SK-N-SH treated with all-trans-retinoic acid at 6 μM for 48 hours (cell line): Measurements from ENCODE around the gene CNDP1.

Experiments
- GLIS3 ChIP-seq: fragments of 250-450 bp; sonication (Bioruptor Pico); IDR thresholded peaks from 2 replicates; pipeline ENCODE4 v1.5.0; 2020; ENCODE audit warnings: mild to moderate bottlenecking, moderate library complexity
- PPARA ChIP-seq: fragments of 250-450 bp; sonication (Bioruptor Pico); IDR thresholded peaks from 2 replicates; pipeline ENCODE4 v1.5.0; 2020; ENCODE audit warnings: mild to moderate bottlenecking, borderline replicate concordance
- RARB ChIP-seq: fragments of 250-450 bp; sonication (Bioruptor Pico); IDR thresholded peaks from 2 replicates; pipeline ENCODE4 v1.8.0; 2021; ENCODE audit warnings: mild to moderate bottlenecking, moderate library complexity
- TOX ChIP-seq: fragments of 250-450 bp; sonication (Bioruptor Pico); IDR thresholded peaks from 2 replicates; pipeline ENCODE4 v1.8.0; 2021; ENCODE audit warnings: mild to moderate bottlenecking, moderate library complexity, borderline replicate concordance
- ZC3H10 ChIP-seq: fragments of 250-450 bp; sonication (Bioruptor Pico); IDR thresholded peaks from 2 replicates; pipeline ENCODE4 v1.5.1; 2021; ENCODE audit warnings: mild to moderate bottlenecking, moderate library complexity
- ZFP30 ChIP-seq: fragments of 450-650 bp; formaldehyde crosslinking; IDR thresholded peaks from 2 replicates; pipeline ENCODE4 v1.5.0; 2022; ENCODE audit warnings: mild to moderate bottlenecking, moderate library complexity
- ZNF565 ChIP-seq: fragments of 450-650 bp; formaldehyde crosslinking; conservative IDR thresholded peaks from 2 replicates; pipeline ENCODE4 v1.5.0; 2020; ENCODE audit warnings: low read depth, mild to moderate bottlenecking, moderate library complexity
- ZNF8 ChIP-seq: fragments of 450-650 bp; formaldehyde crosslinking; IDR thresholded peaks from 2 replicates; pipeline ENCODE4 v1.5.0; 2020; ENCODE audit warnings: mild to moderate bottlenecking, moderate library complexity
- TF ChIP-seq, protein P1 (sequence below): fragments of 250-450 bp; sonication (Bioruptor Pico); IDR thresholded peaks from 2 replicates; pipeline ENCODE4 v1.8.0; 2020; ENCODE audit warnings: mild to moderate bottlenecking, moderate library complexity, borderline replicate concordance
- TF ChIP-seq, protein P2 (sequence below): fragments of 250-450 bp; sonication (Bioruptor Pico); IDR thresholded peaks from 2 replicates; pipeline ENCODE4 v1.8.0; 2021; ENCODE audit warnings: low read depth, mild to moderate bottlenecking, moderate library complexity, borderline replicate concordance

DNA sequence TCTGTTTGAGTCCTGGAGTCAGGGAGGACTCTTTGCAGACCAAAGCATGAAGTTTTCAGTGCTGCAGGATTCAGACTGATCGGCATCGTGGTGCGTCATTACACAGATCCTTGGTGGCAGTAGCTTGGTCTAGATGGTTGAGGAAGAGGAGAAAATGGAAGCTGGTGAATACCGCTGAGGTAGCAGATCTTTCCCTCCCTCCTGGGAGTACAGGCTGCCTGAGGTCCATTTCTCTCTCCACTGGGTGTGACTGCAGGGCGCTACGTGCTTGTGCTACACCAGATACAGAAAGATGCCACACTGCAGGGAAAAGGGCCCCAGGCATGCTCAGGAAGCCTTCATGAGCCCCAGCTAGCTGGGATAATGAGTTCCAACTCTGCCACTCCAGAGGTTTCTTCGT is 3.3 kb upstream of the CNDP1 start:
- TF ChIP-seq, protein P1, sequence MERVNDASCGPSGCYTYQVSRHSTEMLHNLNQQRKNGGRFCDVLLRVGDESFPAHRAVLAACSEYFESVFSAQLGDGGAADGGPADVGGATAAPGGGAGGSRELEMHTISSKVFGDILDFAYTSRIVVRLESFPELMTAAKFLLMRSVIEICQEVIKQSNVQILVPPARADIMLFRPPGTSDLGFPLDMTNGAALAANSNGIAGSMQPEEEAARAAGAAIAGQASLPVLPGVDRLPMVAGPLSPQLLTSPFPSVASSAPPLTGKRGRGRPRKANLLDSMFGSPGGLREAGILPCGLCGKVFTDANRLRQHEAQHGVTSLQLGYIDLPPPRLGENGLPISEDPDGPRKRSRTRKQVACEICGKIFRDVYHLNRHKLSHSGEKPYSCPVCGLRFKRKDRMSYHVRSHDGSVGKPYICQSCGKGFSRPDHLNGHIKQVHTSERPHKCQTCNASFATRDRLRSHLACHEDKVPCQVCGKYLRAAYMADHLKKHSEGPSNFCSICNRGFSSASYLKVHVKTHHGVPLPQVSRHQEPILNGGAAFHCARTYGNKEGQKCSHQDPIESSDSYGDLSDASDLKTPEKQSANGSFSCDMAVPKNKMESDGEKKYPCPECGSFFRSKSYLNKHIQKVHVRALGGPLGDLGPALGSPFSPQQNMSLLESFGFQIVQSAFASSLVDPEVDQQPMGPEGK (CRISPR knock-in tag): no peak
- TF ChIP-seq TOX (CRISPR knock-in tag) (no peak), ZNF565 (CRISPR knock-in tag) (no peak), ZFP30 (CRISPR knock-in tag) (no peak), ZNF8 (no peak), ZC3H10 (CRISPR knock-in tag) (no peak), GLIS3 (CRISPR knock-in tag) (no peak), PPARA (CRISPR knock-in tag) (no peak), RARB (no peak)
- TF ChIP-seq, protein P2, sequence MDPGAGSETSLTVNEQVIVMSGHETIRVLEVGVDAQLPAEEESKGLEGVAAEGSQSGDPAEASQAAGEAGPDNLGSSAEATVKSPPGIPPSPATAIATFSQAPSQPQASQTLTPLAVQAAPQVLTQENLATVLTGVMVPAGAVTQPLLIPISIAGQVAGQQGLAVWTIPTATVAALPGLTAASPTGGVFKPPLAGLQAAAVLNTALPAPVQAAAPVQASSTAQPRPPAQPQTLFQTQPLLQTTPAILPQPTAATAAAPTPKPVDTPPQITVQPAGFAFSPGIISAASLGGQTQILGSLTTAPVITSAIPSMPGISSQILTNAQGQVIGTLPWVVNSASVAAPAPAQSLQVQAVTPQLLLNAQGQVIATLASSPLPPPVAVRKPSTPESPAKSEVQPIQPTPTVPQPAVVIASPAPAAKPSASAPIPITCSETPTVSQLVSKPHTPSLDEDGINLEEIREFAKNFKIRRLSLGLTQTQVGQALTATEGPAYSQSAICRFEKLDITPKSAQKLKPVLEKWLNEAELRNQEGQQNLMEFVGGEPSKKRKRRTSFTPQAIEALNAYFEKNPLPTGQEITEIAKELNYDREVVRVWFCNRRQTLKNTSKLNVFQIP (CRISPR knock-in tag): no peak
